ENCODE results near the gene BACH1. TPM values are rescaled to one million over a fixed set of nuclear protein-coding genes. Genes with fewer than 3 reads are reported as not detected.

Gene BACH1
- total RNA-seq, 1 donor from 2014 or later: 83.2 TPM

DNA sequence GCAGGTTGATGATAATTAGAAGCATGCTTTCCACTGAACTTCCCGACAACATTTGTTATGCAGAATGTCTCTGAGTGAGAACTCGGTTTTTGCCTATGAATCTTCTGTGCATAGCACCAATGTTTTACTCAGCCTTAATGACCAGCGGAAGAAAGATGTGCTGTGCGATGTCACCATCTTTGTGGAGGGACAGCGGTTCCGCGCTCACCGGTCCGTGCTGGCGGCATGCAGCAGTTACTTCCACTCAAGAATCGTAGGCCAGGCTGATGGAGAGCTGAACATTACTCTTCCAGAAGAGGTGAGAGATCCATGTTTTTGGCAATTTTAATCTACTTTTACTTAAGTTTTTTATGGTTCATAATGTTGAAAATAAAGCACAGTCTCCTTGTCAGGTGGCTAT lies 22.5 kb downstream of the BACH1 start:
- Mint-ChIP-seq H3K27me3 (no peaks in the 10 kb centered on the region), H3K36me3 (ENCODE audit: insufficient read depth) (peaks cover 21% of the 10 kb centered on the region), H3K27ac (no peak overlapping the region), H3K4me3 (ENCODE audit: low read depth) (no peak overlapping the region), H3K9me3 (ENCODE audit: low read depth) (peaks cover 3% of the 10 kb centered on the region), H3K4me1 (ENCODE audit: low read depth) (peaks cover 1% of the 10 kb centered on the region)
- TF ChIP-seq, protein P1, sequence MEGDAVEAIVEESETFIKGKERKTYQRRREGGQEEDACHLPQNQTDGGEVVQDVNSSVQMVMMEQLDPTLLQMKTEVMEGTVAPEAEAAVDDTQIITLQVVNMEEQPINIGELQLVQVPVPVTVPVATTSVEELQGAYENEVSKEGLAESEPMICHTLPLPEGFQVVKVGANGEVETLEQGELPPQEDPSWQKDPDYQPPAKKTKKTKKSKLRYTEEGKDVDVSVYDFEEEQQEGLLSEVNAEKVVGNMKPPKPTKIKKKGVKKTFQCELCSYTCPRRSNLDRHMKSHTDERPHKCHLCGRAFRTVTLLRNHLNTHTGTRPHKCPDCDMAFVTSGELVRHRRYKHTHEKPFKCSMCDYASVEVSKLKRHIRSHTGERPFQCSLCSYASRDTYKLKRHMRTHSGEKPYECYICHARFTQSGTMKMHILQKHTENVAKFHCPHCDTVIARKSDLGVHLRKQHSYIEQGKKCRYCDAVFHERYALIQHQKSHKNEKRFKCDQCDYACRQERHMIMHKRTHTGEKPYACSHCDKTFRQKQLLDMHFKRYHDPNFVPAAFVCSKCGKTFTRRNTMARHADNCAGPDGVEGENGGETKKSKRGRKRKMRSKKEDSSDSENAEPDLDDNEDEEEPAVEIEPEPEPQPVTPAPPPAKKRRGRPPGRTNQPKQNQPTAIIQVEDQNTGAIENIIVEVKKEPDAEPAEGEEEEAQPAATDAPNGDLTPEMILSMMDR (IDR thresholded peaks at IDR 0.05; ENCODE audit: unreplicated experiment): no peak
- no peak for DNase-seq (ENCODE audit: low spot score, unreplicated experiment)

GRCh38 chr21:29321932-29322928 lies 23.5 kb downstream of the BACH1 start:
- Mint-ChIP-seq H3K4me3 (ENCODE audit: low read depth) (no peak overlapping the region), H3K27me3 (no peaks in the 10 kb centered on the region), H3K36me3 (ENCODE audit: insufficient read depth) (peaks cover 32% of the 10 kb centered on the region), H3K9me3 (ENCODE audit: low read depth) (peaks cover 3% of the 10 kb centered on the region), H3K27ac (no peak overlapping the region), H3K4me1 (ENCODE audit: low read depth) (no peaks in the 10 kb centered on the region)
- no peak for DNase-seq (ENCODE audit: low spot score, unreplicated experiment)
- TF ChIP-seq, protein P1 (IDR thresholded peaks at IDR 0.05; ENCODE audit: unreplicated experiment): no peak

DNA sequence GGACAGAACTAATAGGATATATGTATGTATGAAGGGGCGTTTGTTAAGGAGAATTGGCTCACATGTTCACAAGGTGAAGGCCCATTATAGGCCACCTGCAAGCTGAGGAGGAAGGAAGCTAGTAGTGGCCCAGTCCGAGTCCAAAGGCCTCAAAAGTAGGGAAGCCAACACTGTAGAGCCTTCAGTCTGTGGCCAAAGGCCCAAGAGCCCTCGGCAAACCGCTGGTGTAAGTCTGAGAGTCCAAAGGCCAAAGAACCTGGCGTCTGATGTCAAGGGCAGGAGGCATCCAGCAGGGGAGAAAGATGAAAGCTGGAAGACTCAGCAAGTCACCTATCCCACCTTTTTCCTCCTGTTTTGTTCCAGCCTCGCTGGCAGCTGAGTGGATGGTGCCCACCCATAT lies 24.5 kb downstream of the BACH1 start:
- TF ChIP-seq, protein P1 (IDR thresholded peaks at IDR 0.05; ENCODE audit: unreplicated experiment): no peak
- Mint-ChIP-seq H3K4me3 (ENCODE audit: low read depth) (no peak overlapping the region), H3K9me3 (ENCODE audit: low read depth) (peaks cover 3% of the 10 kb centered on the region), H3K4me1 (ENCODE audit: low read depth) (no peaks in the 10 kb centered on the region), H3K36me3 (ENCODE audit: insufficient read depth) (peaks cover 36% of the 10 kb centered on the region), H3K27me3 (no peaks in the 10 kb centered on the region), H3K27ac (no peak overlapping the region)
- no peak for DNase-seq (ENCODE audit: low spot score, unreplicated experiment)

GRCh38 chr21:29326914-29327554 lies 28.3 kb downstream of the BACH1 start:
- Mint-ChIP-seq H3K27me3 (no peaks in the 10 kb centered on the region), H3K4me1 (ENCODE audit: low read depth) (no peaks in the 10 kb centered on the region), H3K36me3 (ENCODE audit: insufficient read depth) (peaks cover 36% of the 10 kb centered on the region), H3K4me3 (ENCODE audit: low read depth) (no peak overlapping the region), H3K27ac (no peak overlapping the region), H3K9me3 (ENCODE audit: low read depth) (no peaks in the 10 kb centered on the region)
- DNase-seq (ENCODE audit: low spot score, unreplicated experiment): no peak
- TF ChIP-seq, protein P1 (IDR thresholded peaks at IDR 0.05; ENCODE audit: unreplicated experiment): no peak

- Mint-ChIP-seq H3K4me1 (ENCODE audit: low read depth) (peaks cover 3% of the 10 kb centered on the region), H3K36me3 (ENCODE audit: insufficient read depth) (peaks cover 26% of the 10 kb centered on the region), H3K27ac (no peak overlapping the region), H3K27me3 (no peaks in the 10 kb centered on the region), H3K4me3 (ENCODE audit: low read depth) (no peak overlapping the region), H3K9me3 (ENCODE audit: low read depth) (no peaks in the 10 kb centered on the region)
- DNase-seq (ENCODE audit: low spot score, unreplicated experiment): no peak
- TF ChIP-seq, protein P1 (IDR thresholded peaks at IDR 0.05; ENCODE audit: unreplicated experiment): no peak
These were observed 30.7 kb downstream of the BACH1 start for GRCh38 chr21:29329406-29329805.
